IPS-18c (cell line): ENCODE measurements around the gene OSBPL3.

Source experiments
- H3K4me3 ChIP-seq: 2 replicates; pipeline ENCODE4 v1.7.0; 2013; ENCODE audit warnings: low read depth, mild to moderate bottlenecking, low read length, moderate library complexity; ENCODE audit not compliant: insufficient read depth
- H3K9me3 ChIP-seq: one replicate; pipeline ENCODE4 v1.6.1; 2013; ENCODE audit warnings: mild to moderate bottlenecking, low read length, moderate library complexity; ENCODE audit not compliant: control insufficient read depth, insufficient read depth

Gene OSBPL3

GRCh38 chr7:24836084-24836483 lies 143.9 kb downstream of the OSBPL3 start:
- no peak overlapping the region for H3K4me3 ChIP-seq

GRCh38 chr7:24835643-24836042 lies 144.3 kb downstream of the OSBPL3 start:
- H3K9me3 ChIP-seq: no peaks in the 10 kb centered on the region
- H3K4me3 ChIP-seq: no peak overlapping the region

More at GRCh38 chr7:24836084-24836483, 143.9 kb downstream of the OSBPL3 start:
- no peaks in the 10 kb centered on the region for H3K9me3 ChIP-seq

GRCh38 chr7:24834128-24834798 lies 145.7 kb downstream of the OSBPL3 start:
- H3K4me3 ChIP-seq: no peak overlapping the region

GRCh38 chr7:24833549-24833948 lies 146.4 kb downstream of the OSBPL3 start:
- Histone ChIP-seq H3K4me3 (no peak overlapping the region), H3K9me3 (no peaks in the 10 kb centered on the region)

More at GRCh38 chr7:24834128-24834798, 145.7 kb downstream of the OSBPL3 start:
- H3K9me3 ChIP-seq: no peaks in the 10 kb centered on the region

- no peak overlapping the region for H3K4me3 ChIP-seq
Measured at GRCh38 chr7:24831240-24831639, 148.7 kb downstream of the OSBPL3 start.

GRCh38 chr7:24830440-24831050 lies 149.4 kb downstream of the OSBPL3 start:
- H3K4me3 ChIP-seq: no peak overlapping the region
- H3K9me3 ChIP-seq: no peaks in the 10 kb centered on the region

More at GRCh38 chr7:24831240-24831639, 148.7 kb downstream of the OSBPL3 start:
- H3K9me3 ChIP-seq: no peaks in the 10 kb centered on the region

GRCh38 chr7:24829787-24830186 lies 150.2 kb downstream of the OSBPL3 start:
- Histone ChIP-seq H3K9me3 (no peaks in the 10 kb centered on the region), H3K4me3 (no peak overlapping the region)

- Histone ChIP-seq H3K4me3 (no peak overlapping the region), H3K9me3 (no peaks in the 10 kb centered on the region)
Measured at GRCh38 chr7:24828891-24829661, 150.9 kb downstream of the OSBPL3 start.

GRCh38 chr7:24827589-24827988 lies 152.4 kb downstream of the OSBPL3 start:
- Histone ChIP-seq H3K4me3 (no peak overlapping the region), H3K9me3 (no peaks in the 10 kb centered on the region)

- Histone ChIP-seq H3K4me3 (no peak overlapping the region), H3K9me3 (no peaks in the 10 kb centered on the region)
Measured at GRCh38 chr7:24827027-24827426, 153.0 kb downstream of the OSBPL3 start.

- Histone ChIP-seq H3K9me3 (no peaks in the 10 kb centered on the region), H3K4me3 (no peak overlapping the region)
Measured at GRCh38 chr7:24826662-24827020, 153.3 kb downstream of the OSBPL3 start.

GRCh38 chr7:24825931-24826661 lies 153.9 kb downstream of the OSBPL3 start:
- Histone ChIP-seq H3K4me3 (no peak overlapping the region), H3K9me3 (no peaks in the 10 kb centered on the region)

- no peaks in the 10 kb centered on the region for H3K9me3 ChIP-seq
- H3K4me3 ChIP-seq: no peak overlapping the region
Measured at GRCh38 chr7:24825381-24825794, 154.6 kb downstream of the OSBPL3 start.

GRCh38 chr7:24824896-24825295 lies 155.1 kb downstream of the OSBPL3 start:
- no peaks in the 10 kb centered on the region for H3K9me3 ChIP-seq
- H3K4me3 ChIP-seq: no peak overlapping the region

GRCh38 chr7:24824400-24824799 lies 155.6 kb downstream of the OSBPL3 start:
- H3K4me3 ChIP-seq: no peak overlapping the region
- H3K9me3 ChIP-seq: no peaks in the 10 kb centered on the region

GRCh38 chr7:24821754-24822054 lies 158.3 kb downstream of the OSBPL3 start:
- H3K4me3 ChIP-seq: no peak overlapping the region
- no peaks in the 10 kb centered on the region for H3K9me3 ChIP-seq

- Histone ChIP-seq H3K4me3 (no peak overlapping the region), H3K9me3 (no peaks in the 10 kb centered on the region)
Measured at GRCh38 chr7:24821045-24821753, 158.8 kb downstream of the OSBPL3 start.
